ENCODE results near the gene RSL1D1.
"Not testable (repeated sequence)": the region's sequence is repeated elsewhere in the genome, so short reads cannot be mapped to it uniquely, and the experiment has no call there.

Gene RSL1D1

DNA sequence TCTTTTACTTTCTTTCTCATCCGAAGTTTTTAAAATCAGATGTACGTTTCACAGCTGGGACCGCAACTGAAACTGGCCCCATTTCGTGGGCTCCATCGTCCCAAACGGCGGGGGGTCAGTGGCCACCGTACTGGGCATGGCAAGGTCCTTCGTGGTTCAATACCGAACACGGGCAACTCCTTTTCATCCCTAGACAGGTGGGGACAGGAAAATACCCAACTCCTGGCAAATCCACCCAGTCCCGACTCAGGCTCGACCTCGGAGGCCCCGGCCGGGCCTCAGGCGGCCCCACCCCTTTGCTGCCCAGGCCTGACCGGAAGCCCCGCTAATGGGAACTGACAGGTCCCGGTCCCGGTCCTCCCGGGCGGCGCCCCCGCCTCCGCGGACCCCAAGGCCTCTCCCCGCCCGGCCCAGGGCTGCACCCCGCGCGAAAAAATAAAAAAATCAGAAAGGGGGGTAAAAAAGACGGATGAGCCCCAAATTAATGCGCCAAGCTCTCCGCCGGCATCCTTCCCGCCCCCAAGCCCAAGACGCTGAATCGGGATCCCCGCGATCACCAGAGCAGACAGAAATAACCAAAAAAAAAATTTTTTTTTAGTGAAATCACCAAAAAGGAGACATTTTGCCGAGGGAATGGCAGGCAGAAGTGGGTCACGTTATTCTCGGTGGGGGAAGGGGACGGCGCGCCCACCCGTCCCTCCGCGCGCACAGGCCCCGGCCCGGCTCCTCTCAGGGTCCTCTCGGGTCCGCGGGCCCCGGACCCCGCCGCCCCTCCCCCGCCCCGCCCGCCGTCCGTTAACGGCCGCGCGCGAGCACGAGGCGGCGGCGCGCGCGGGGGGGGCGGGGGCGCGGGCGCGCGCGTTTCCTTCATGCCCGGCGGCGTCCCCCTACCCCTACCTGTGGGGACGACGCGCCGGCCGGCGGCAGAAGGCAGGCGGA, 54.8 kb downstream of the RSL1D1 start:
- no peak for DNase-seq

DNA sequence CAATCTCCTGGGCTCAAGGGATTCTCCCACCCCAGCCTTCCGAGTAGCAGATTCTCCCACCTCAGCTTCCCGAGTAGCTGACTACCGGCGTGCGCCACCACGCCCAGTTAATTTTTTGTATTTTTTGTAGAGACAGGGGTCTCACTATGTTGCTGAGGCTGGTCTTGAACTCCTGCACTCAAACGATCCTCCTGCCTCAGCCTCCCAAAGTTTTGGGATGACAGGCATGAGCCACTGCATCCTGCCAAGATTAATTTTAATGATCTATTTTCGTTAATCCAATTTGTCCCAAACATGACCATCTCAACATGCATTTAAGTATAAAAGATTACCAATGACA, 55.5 kb downstream of the RSL1D1 start:
- DNase-seq: no peak

DNA sequence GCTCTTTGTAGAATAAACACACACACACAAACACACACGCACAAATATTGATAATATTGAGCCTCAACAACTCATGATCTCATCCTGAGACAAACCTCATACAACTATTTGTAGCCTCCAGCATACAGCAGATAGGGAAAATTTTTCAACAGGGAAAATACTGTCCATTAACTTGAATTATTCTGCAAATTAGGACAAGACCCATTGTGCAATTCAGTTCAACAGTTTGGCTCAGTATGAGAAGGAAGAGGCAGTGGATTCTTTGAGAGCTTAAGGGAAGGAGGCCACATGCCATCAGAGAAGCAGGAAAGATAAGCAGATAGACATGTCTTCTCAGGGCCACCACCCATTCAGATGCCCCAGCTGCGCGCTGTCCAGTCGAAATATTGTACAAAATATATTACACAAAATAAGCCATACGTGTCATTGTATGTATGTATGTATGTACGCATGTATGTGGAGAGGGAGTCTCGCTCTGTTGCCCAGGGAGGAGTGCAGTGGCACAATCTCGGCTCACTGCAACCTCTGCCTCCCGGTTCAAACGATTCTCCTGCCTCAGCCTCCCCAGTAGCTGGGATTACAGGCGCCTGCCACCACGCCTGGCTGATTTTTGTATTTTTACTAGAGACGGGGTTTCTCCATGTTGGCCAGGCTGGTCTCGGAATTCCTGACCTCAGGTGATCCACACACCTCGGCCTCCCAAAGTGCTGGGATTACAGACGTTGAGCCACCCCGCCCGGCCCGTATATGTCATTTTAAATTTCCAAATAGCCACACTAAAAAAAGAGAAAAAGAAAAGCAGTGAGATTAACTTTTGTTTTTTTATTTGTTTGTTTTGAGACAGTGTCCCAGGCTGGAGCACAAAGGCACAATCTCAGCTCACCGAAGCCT, 56.1 kb downstream of the RSL1D1 start:
- DNase-seq: no peak

GRCh38 chr16:11794447-11794846, 56.9 kb downstream of the RSL1D1 start:
- DNase-seq: no peak

DNA sequence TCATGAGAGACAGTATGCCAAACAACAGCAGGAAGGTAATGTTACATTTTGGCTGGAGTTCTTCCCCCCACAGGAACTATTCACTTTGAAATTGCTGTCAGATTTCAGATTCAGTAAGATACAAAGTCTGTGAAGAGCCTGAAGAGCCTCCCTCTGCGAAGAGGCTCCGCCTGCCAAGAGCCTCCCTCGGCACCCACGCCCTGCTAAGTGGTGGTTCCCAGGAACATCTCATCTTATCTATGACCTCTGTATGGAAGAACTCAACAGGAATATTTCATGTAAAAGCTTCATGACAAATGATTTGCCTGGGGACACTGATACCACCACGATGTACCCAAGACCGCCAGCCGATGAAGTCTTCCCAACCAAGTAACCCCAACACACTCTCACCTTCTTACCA, 57.5 kb downstream of the RSL1D1 start:
- no peak for DNase-seq

DNA sequence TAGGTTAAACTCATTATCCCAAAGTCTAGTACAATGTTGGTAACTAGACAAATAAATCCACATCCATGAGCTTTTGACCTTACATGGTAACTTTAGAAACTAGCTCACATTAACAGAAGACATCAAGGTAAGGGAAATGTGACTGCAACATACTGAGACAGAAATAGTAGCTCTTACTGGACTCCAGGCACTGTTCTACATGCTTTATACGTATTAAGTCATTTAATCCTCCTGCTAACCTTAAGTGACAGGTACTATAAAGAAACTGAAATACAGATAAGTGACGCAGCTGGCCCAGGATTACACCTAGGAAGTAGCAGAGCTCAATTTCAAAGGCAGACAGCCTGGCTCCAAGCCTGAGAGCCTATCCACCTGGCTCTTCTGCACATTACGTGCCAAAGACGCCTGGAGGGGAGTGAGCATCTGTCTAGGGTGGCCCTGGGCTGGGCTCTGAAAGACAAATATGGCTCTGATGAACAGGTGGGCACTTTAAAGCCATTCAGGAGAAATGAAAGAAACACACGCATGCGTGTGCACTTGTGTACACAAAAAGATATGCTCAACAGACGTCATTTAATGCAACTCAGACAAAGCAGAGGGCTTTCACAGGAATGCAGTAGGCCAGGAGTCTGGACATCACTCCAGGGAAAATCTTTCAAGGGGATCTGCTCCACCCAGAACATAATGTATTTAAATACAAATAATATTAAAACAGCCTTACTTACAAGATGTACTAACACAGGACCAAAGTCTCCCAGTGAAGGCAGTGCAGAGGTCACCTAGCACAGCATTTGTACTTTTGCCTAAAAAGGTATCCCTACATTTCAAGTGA, 58.7 kb downstream of the RSL1D1 start:
- no peak for DNase-seq

- no peak for DNase-seq
Observed at GRCh38 chr16:11791144-11791828, 60.1 kb downstream of the RSL1D1 start.

GRCh38 chr16:11788914-11789313, 62.4 kb downstream of the RSL1D1 start:
- DNase-seq: no peak

GRCh38 chr16:11784980-11785599, 66.3 kb downstream of the RSL1D1 start:
- not testable (repeated sequence) for DNase-seq

- not testable (repeated sequence) for DNase-seq
Observed at GRCh38 chr16:11784381-11784780, 67.0 kb downstream of the RSL1D1 start.

- DNase-seq: no peak
Observed at GRCh38 chr16:11784038-11784369, 67.3 kb downstream of the RSL1D1 start.
